Ishikawa (cell line): Measurements from ENCODE around the gene KCNJ3.

Source experiments
- CEBPB ChIP-seq: IDR thresholded peaks from 2 replicates; pipeline ENCODE4 v1.6.1; 2012
- CREB1 ChIP-seq: IDR thresholded peaks from 2 replicates; pipeline ENCODE4 v1.6.1; 2012; ENCODE audit warnings: low read depth
- EGR1 ChIP-seq: IDR thresholded peaks from 2 replicates; pipeline ENCODE4 v1.6.1; 2012
- EP300 ChIP-seq: IDR thresholded peaks from 2 replicates; pipeline ENCODE4 v1.6.1; 2012; ENCODE audit warnings: borderline replicate concordance
- FOXM1 ChIP-seq: IDR thresholded peaks from 2 replicates; pipeline ENCODE4 v1.6.1; 2012; ENCODE audit warnings: low read depth, borderline replicate concordance
- MAX ChIP-seq: IDR thresholded peaks from 2 replicates; pipeline ENCODE4 v1.6.1; 2012
- NFIC ChIP-seq: IDR thresholded peaks from 2 replicates; pipeline ENCODE4 v1.6.1; 2012
- RAD21 ChIP-seq: IDR thresholded peaks from 2 replicates; pipeline ENCODE4 v1.6.1; 2012; ENCODE audit warnings: low read depth
- REST ChIP-seq: IDR thresholded peaks from 2 replicates; pipeline ENCODE4 v1.6.1; 2012; ENCODE audit warnings: low read depth, mild to moderate bottlenecking
- TAF1 ChIP-seq: IDR thresholded peaks from 2 replicates; pipeline ENCODE4 v1.6.1; 2012; ENCODE audit warnings: low read depth, mild to moderate bottlenecking
- TCF12 ChIP-seq: IDR thresholded peaks from 2 replicates; pipeline ENCODE4 v1.6.1; 2012; ENCODE audit warnings: low read depth
- TEAD4 ChIP-seq: IDR thresholded peaks from 2 replicates; pipeline ENCODE4 v1.6.1; 2012
- USF1 ChIP-seq: IDR thresholded peaks from 2 replicates; pipeline ENCODE4 v1.6.1; 2012
- YY1 ChIP-seq: IDR thresholded peaks from 2 replicates; pipeline ENCODE4 v1.6.1; 2012; ENCODE audit warnings: low read depth
- ZBTB7A ChIP-seq: IDR thresholded peaks from 2 replicates; pipeline ENCODE4 v1.6.1; 2012; ENCODE audit warnings: low read depth

KCNJ3 gene

GRCh38 chr2:154825358-154825757 lies 126.9 kb downstream of the KCNJ3 start:
- TF ChIP-seq YY1 (no peak), TEAD4 (no peak), RAD21 (no peak), TCF12 (no peak), EP300 (no peak), CEBPB (no peak)

- TF ChIP-seq USF1, result no peak
Observed at GRCh38 chr2:154826827-154827226, 128.3 kb downstream of the KCNJ3 start.

GRCh38 chr2:154827286-154827685 lies 128.8 kb downstream of the KCNJ3 start:
- no peak for TF ChIP-seq ZBTB7A

- TF ChIP-seq USF1 (no peak), EP300 (no peak), TEAD4 (no peak), CEBPB (no peak), RAD21 (no peak), CREB1 (no peak), MAX (no peak), REST (no peak), ZBTB7A (no peak), TCF12 (no peak), TAF1 (no peak), EGR1 (no peak), FOXM1 (no peak), NFIC (no peak), YY1 (no peak)
Observed at GRCh38 chr2:154832711-154833110, 134.2 kb downstream of the KCNJ3 start.

GRCh38 chr2:154836632-154837031 lies 138.1 kb downstream of the KCNJ3 start:
- no peak for TF ChIP-seq USF1
- no peak for TF ChIP-seq NFIC
- TF ChIP-seq CREB1, result no peak
- no peak for TF ChIP-seq TAF1
- no peak for TF ChIP-seq CEBPB
- no peak for TF ChIP-seq REST
- TF ChIP-seq ZBTB7A, result no peak
- no peak for TF ChIP-seq EP300
- TF ChIP-seq TEAD4, result no peak
- TF ChIP-seq YY1, result no peak
- no peak for TF ChIP-seq EGR1
- no peak for TF ChIP-seq TCF12
- TF ChIP-seq FOXM1, result no peak
- TF ChIP-seq MAX, result no peak
- no peak for TF ChIP-seq RAD21

- TF ChIP-seq NFIC (no peak), FOXM1 (no peak), MAX (no peak), YY1 (no peak), CEBPB (no peak), REST (no peak), USF1 (no peak), EP300 (no peak), RAD21 (no peak), TCF12 (no peak), EGR1 (no peak), TEAD4 (no peak), TAF1 (no peak), ZBTB7A (no peak), CREB1 (no peak)
Observed at GRCh38 chr2:154837035-154837434, 138.5 kb downstream of the KCNJ3 start.
